ENCODE data around the gene TRRAP. TPM values are rescaled to one million over a fixed set of nuclear protein-coding genes. Genes with fewer than 3 reads are reported as not detected.

TRRAP gene
- total RNA-seq, 1 donor from 2014 or later, result 35.6 TPM

- intact Hi-C loops (cut with DNase I), result no loop called here
- Histone ChIP-seq H3K27ac (peak overlapping the region; percentile 67), H3K4me1 (peaks cover 9% of the 10 kb centered on the region), H3K9me3 (no peaks in the 10 kb centered on the region), H3K27me3 (no peaks in the 10 kb centered on the region), H3K36me3 (peaks cover 73% of the 10 kb centered on the region), H3K4me3 (no peak overlapping the region)
- TF ChIP-seq CTCF (IDR thresholded peaks at IDR 0.05), result no peak
- peak; percentile 74 for ATAC-seq
- peak; percentile 71 for DNase-seq
Measured at GRCh38 chr7:99004216-99004615, 125.9 kb downstream of the TRRAP start.

- no peaks in the 10 kb centered on the region for H3K9me3 ChIP-seq
- DNase-seq (no peak), ATAC-seq (no peak)
- peak overlapping the region; percentile 28 for H3K27ac ChIP-seq
- no peaks in the 10 kb centered on the region for H3K27me3 ChIP-seq
- TF ChIP-seq CTCF (IDR thresholded peaks at IDR 0.05), result no peak
- intact Hi-C loops (cut with DNase I), result no loop called here
- no peak overlapping the region for H3K4me3 ChIP-seq
- H3K36me3 ChIP-seq, result peaks cover 74% of the 10 kb centered on the region
- H3K4me1 ChIP-seq, result peaks cover 9% of the 10 kb centered on the region
Measured at GRCh38 chr7:99004781-99005500, 126.6 kb downstream of the TRRAP start.

GRCh38 chr7:99005776-99006175 is 127.4 kb downstream of the TRRAP start:
- H3K36me3 ChIP-seq, result peaks cover 74% of the 10 kb centered on the region
- no peak for TF ChIP-seq CTCF (IDR thresholded peaks at IDR 0.05)
- DNase-seq (peak; percentile 62), ATAC-seq (peak; percentile 16)
- H3K4me1 ChIP-seq, result peaks cover 9% of the 10 kb centered on the region
- H3K4me3 ChIP-seq, result no peak overlapping the region
- no peaks in the 10 kb centered on the region for H3K9me3 ChIP-seq
- no peak overlapping the region for H3K27ac ChIP-seq
- H3K27me3 ChIP-seq, result no peaks in the 10 kb centered on the region
- intact Hi-C loops (cut with DNase I), result no loop called here

- no peak for TF ChIP-seq CTCF (IDR thresholded peaks at IDR 0.05)
- intact Hi-C loops (cut with DNase I), result no loop called here
- H3K27ac ChIP-seq, result no peak overlapping the region
Measured at GRCh38 chr7:99006739-99007424, 128.6 kb downstream of the TRRAP start.

GRCh38 chr7:99008181-99008631 is 129.9 kb downstream of the TRRAP start:
- no peak overlapping the region for H3K27ac ChIP-seq
- H3K9me3 ChIP-seq, result no peaks in the 10 kb centered on the region
- TF ChIP-seq CTCF (IDR thresholded peaks at IDR 0.05), result no peak
- peaks cover 9% of the 10 kb centered on the region for H3K4me1 ChIP-seq
- H3K36me3 ChIP-seq, result peaks cover 89% of the 10 kb centered on the region
- H3K27me3 ChIP-seq, result no peaks in the 10 kb centered on the region
- ATAC-seq (no peak), DNase-seq (no peak)
- H3K4me3 ChIP-seq, result no peak overlapping the region
- intact Hi-C loops (cut with DNase I), result no loop called here

More at GRCh38 chr7:99006739-99007424, 128.6 kb downstream of the TRRAP start:
- H3K36me3 ChIP-seq, result peaks cover 81% of the 10 kb centered on the region
- DNase-seq, result no peak
- no peaks in the 10 kb centered on the region for H3K27me3 ChIP-seq
- H3K9me3 ChIP-seq, result no peaks in the 10 kb centered on the region
- ATAC-seq, result no peak
- no peak overlapping the region for H3K4me3 ChIP-seq
- peaks cover 9% of the 10 kb centered on the region for H3K4me1 ChIP-seq
